Fibroblast of pulmonary artery (primary cell): ENCODE results near the gene OSBP2.

Experiments
- DNase-seq: peaks from one replicate; pipeline ENCODE4 v3.0.0-alpha.2; 2010; ENCODE audit warnings: low read depth
- H3K4me3 ChIP-seq: replicated peaks from 2 replicates; pipeline ENCODE4 v1.5.1; 2011; ENCODE audit warnings: low read depth, mild to moderate bottlenecking, control low read depth, low read length, moderate library complexity
- CTCF ChIP-seq: IDR thresholded peaks from 2 replicates; pipeline ENCODE4 v1.5.1; 2011; ENCODE audit warnings: mild to moderate bottlenecking, control low read depth, low read length, inconsistent platforms; ENCODE audit errors: missing control alignments

OSBP2 gene

GRCh38 chr22:30919973-30920372 is 225.3 kb downstream of the OSBP2 start:
- TF ChIP-seq CTCF, result no peak
- no peak overlapping the region for H3K4me3 ChIP-seq
- DNase-seq, result no peak

- TF ChIP-seq CTCF, result peak; percentile 82
- H3K4me3 ChIP-seq, result no peak overlapping the region
- DNase-seq, result peak; percentile 71
Observed at GRCh38 chr22:30920407-30920806, 225.7 kb downstream of the OSBP2 start.

- H3K4me3 ChIP-seq, result peak overlapping the region; percentile 46
- DNase-seq, result no peak
- no peak for TF ChIP-seq CTCF
Observed at GRCh38 chr22:30921108-30921507, 226.4 kb downstream of the OSBP2 start.

- no peak for TF ChIP-seq CTCF
- DNase-seq, result peak; percentile 66
- peak overlapping the region; percentile 46 for H3K4me3 ChIP-seq
Observed at GRCh38 chr22:30922151-30922611, 227.5 kb downstream of the OSBP2 start.

GRCh38 chr22:30923168-30923900 is 228.7 kb downstream of the OSBP2 start:
- DNase-seq, result no peak

GRCh38 chr22:30925667-30926066 is 231.0 kb downstream of the OSBP2 start:
- TF ChIP-seq CTCF, result no peak
- no peak for DNase-seq
- no peak overlapping the region for H3K4me3 ChIP-seq

More at GRCh38 chr22:30923168-30923900, 228.7 kb downstream of the OSBP2 start:
- H3K4me3 ChIP-seq, result no peak overlapping the region
- no peak for TF ChIP-seq CTCF

- no peak overlapping the region for H3K4me3 ChIP-seq
- TF ChIP-seq CTCF, result no peak
- no peak for DNase-seq
Observed at GRCh38 chr22:30926706-30927105, 232.0 kb downstream of the OSBP2 start.
